IMR-90 (cell line): ENCODE results near the gene C1GALT1.
"Not testable (repeated sequence)": the region's sequence is repeated elsewhere in the genome, so short reads cannot be mapped to it uniquely, and the experiment has no call there.

Experiments used
- FOS ChIP-seq: fragments of 150-350 bp; IDR thresholded peaks from 2 replicates; pipeline ENCODE4 v1.6.1; 2016; ENCODE audit warnings: low read depth, low read length
- MAFK ChIP-seq: IDR thresholded peaks from 2 replicates; pipeline ENCODE4 v1.6.1; 2012; ENCODE audit warnings: low read depth, low read length, improper control_type of control experiment
- POLR2A ChIP-seq: IDR thresholded peaks from 2 replicates; pipeline ENCODE4 v1.6.1; 2012; ENCODE audit warnings: mild to moderate bottlenecking, low read depth, low read length
- TF ChIP-seq, protein P1 (sequence below): conservative IDR thresholded peaks from 2 replicates; pipeline ENCODE4 v1.5.1; 2012; ENCODE audit warnings: mild to moderate bottlenecking, low read depth, low read length, improper control_type of control experiment

- TF ChIP-seq, protein P1, sequence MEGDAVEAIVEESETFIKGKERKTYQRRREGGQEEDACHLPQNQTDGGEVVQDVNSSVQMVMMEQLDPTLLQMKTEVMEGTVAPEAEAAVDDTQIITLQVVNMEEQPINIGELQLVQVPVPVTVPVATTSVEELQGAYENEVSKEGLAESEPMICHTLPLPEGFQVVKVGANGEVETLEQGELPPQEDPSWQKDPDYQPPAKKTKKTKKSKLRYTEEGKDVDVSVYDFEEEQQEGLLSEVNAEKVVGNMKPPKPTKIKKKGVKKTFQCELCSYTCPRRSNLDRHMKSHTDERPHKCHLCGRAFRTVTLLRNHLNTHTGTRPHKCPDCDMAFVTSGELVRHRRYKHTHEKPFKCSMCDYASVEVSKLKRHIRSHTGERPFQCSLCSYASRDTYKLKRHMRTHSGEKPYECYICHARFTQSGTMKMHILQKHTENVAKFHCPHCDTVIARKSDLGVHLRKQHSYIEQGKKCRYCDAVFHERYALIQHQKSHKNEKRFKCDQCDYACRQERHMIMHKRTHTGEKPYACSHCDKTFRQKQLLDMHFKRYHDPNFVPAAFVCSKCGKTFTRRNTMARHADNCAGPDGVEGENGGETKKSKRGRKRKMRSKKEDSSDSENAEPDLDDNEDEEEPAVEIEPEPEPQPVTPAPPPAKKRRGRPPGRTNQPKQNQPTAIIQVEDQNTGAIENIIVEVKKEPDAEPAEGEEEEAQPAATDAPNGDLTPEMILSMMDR, result not testable (repeated sequence)
- TF ChIP-seq FOS, MAFK, POLR2A: not testable (repeated sequence)
These were observed 38.9 kb upstream of the C1GALT1 start for GRCh38 chr7:7143404-7143803.
